Stomach (tissue), 4 donors: ENCODE data around the gene ZNF860.

ENCODE experiments used
- CTCF ChIP-seq, 7 experiments: fragments of 450-650 bp in 4 of 7; fragments of 200-600 bp in 3 of 7; sonication (generic) in 3 of 7; IDR thresholded peaks; one replicate each; pipeline ENCODE4 v1.5.1; 2016 to 2019; ENCODE audit warnings: antibody characterized with exemption in 7 of 7, control low read depth in 2 of 7, mild to moderate bottlenecking in 1 of 7
- EP300 ChIP-seq: sonication (generic); formaldehyde crosslinking; IDR thresholded peaks from one replicate; pipeline ENCODE4 v1.6.1; 2017; ENCODE audit warnings: antibody characterized with exemption

- TF ChIP-seq EP300 (no peak), CTCF (IDR thresholded peaks at IDR 0.05) (no peak)
These were observed 18.4 kb downstream of the ZNF860 start for GRCh38 chr3:31999907-32000439.
